Stimulated activated CD4-positive, alpha-beta T cell treated with anti-CD3 and anti-CD28 coated beads, Interleukin-1b, Interleukin-23, amount 100 ng/mL, for 48 hours (primary cell): Measurements from ENCODE around the gene ZNF362.
A peak's percentile ranks its signal among the peaks of the same experiment; 100 is the strongest.

Experiments
- DNase-seq: peaks from one replicate; pipeline ENCODE4 v3.0.0-alpha.2; 2020

The ZNF362 gene

DNA sequence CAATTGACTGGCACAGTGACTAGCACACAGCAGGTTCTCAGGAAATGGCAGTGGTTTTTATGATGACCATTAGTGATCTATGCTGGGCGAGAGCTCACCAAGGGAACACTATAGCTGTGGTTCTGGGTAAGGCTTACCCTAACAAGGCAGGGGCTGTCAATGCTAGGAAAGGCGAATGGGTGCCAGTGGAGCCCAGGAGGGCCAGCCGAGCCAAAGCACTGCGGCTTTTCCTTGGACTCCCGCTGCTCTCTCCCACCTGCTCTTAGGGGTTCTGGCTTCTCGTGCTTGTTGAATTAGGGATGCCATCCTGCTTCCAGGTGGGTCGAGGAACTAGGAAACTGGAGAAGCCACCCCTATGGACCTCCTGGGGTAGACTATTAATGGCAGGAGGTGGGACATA, 74.6 kb downstream of the ZNF362 start:
- no peak for DNase-seq

DNA sequence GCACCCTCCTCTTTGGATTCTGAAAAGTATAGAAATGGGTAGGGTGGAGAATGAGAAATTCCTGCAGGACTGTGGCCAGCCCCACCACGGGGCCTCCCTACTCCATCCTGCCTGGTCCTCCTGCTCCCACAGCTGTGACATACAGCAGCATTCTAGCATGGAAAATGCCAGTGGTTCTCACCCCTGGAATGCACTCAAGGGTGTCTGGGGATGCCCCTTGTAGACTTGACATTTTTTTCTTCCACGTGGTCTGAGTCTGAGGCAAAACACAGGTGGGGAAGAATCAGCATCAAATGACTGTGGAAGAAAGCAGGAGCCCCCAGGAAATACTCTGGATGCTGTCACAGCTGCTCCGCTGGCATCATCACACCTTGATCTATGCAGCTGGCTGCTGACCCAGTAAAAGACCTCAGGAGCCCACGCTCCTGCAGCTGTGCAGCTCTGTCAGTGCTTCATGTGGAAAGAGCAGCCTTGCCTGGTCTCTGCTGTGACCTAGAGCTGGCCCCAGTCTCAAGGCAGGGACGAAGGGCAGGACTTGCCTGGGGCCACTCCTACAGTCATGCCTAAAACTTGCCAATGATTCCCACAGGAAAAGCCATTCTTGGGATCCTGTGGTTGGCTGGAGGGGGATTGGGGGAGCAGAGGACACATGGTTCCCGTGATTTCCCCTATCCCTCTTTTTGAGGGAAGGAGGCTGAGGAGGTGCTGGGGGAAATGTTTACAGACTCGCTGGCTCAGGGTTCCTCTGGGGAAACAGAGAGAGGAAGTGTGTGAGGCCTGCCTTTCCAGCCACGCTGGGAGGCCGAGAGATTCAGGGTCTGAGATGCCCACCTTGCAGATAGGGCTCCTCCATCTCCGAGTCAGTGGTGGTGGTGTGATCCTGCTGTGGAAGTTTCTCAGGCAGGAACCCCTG, 75.4 kb downstream of the ZNF362 start:
- no peak for DNase-seq

DNA sequence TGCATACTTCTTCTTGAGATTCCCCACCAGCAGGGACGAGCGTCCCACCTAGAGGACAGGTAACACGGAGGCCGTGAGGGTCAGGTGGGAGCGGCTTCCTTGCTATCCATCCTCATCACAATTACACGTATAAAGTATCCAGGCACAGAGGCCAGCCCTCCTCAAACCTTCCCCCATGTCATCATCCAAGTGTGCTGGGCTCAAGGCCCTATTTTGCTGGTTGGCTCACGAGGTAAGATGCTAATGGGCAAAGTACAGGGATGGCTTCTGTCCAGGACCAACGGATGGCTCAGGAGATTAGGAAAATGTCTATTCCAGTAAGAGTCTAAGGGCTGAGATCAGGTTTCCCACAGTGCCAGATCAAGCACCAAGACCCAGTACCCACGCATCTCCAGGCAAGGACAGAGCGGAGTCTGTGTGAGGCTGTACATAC, 76.1 kb downstream of the ZNF362 start:
- no peak for DNase-seq

DNA sequence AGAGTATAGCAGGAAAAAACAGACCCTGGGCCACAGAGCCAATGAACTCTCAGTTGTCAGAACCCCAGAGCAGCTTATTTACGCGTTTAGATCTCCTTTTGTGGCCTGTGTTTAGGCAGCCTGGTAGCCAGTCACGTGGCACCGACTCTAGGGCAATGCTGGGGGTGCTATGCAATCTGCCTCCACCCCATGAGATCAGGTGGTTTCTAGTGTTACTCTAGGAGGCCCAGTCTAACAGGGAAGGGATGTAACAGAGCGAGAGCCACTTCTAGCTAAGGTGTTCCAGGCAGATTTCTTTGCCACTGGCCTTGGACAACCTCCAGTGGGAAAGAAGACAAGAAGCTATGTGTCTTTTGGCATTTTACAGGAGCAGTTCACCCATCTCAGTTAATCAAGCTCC, 76.6 kb downstream of the ZNF362 start:
- no peak for DNase-seq

DNA sequence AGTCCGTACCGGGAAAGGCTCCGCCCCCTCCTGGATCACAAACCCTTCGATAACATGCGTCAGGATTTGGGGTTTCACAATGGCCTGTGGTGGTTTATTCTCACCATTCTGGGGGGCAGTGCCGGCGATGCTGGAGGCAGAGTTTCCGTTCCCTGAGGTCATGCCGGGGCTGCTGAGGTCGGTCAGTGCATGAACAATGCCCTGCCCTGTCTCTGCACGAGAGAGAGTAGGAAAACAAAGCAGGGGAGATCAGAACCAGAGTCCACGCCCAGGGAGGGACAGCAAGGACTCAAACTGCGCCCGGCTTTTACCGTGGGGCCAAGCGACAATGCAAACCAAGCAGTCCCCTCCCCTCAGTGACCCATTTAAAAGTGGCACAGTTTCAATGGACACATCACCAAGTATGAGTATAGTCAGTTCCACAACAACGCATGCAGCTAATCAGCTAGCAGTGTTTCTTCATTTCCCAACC, 77.8 kb downstream of the ZNF362 start:
- no peak for DNase-seq

DNA sequence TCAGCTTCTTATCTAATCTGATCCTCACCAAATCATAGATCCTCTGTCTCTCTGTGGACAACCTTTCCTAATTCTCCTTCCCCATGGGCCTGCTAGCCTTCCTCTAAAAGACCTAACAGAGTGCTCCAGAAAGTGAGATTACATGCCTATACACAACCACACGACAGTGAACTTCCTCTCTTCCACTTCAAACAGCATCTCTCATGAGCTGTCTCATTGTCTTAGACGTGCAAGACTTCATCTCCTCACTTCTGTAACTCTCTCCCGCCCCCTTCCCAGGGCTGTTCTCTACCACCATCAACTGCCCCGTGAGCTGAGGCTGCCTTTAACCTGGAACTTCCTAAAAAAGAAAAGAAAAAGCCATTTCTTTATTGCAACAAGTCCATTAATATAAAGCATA, 78.7 kb downstream of the ZNF362 start:
- no peak for DNase-seq

DNA sequence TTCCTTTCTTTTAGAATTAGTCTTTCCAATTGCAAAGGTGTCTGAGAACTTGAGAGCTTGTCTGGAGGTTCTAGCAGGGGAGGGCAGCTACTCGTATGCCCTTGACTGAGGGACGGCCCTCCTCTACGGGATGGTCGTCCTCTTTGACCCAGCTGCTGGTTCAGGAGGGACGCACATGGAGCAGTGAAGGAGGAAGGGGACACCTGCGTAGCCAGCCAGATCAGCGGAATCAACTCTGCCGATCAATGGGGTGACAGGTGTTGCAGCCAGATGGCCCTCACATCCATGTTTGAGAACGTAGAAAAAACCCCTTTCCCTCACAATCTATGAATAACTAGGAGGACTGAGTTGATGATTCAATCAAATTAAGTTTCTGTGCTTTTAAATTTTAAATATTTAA, 80.3 kb downstream of the ZNF362 start:
- DNase-seq = no peak

DNA sequence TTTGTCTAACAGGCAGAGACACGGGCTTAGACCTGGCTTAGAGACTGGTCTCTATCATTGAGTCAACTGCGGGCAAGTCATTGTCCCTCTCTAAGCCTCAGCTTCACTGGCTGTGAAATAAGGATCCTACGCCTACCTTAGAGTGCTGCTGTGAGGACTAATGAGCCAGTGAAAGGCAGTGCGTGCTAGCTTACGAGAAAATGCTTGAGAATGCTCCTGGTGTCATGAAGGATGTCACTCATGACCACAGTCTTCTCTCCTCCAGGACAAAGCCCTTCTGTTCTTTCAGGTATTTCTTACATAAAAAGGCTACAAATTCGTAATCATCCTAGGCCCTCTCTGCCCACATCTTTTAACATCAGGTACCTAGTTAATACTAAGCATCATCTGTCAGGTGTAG, 81.1 kb downstream of the ZNF362 start:
- DNase-seq = no peak

DNA sequence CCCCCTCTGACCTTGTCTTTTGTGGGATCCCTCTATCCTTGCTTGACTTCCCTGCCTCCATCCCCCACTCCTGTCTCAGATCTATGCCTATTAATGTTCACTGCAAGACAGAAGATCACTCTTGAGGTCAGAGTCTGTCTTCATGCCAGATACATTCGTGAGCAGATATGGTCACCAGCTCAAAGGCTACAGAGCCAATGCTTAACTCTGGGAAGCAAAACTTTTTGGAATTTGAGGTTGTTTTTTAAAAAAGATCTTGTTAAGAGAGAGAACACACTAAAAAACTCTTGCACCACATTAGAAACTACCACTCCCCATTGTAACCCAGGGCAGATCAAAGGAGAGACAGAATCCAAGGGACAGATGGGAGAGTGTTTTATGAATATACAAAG, 81.8 kb downstream of the ZNF362 start:
- DNase-seq = no peak

DNA sequence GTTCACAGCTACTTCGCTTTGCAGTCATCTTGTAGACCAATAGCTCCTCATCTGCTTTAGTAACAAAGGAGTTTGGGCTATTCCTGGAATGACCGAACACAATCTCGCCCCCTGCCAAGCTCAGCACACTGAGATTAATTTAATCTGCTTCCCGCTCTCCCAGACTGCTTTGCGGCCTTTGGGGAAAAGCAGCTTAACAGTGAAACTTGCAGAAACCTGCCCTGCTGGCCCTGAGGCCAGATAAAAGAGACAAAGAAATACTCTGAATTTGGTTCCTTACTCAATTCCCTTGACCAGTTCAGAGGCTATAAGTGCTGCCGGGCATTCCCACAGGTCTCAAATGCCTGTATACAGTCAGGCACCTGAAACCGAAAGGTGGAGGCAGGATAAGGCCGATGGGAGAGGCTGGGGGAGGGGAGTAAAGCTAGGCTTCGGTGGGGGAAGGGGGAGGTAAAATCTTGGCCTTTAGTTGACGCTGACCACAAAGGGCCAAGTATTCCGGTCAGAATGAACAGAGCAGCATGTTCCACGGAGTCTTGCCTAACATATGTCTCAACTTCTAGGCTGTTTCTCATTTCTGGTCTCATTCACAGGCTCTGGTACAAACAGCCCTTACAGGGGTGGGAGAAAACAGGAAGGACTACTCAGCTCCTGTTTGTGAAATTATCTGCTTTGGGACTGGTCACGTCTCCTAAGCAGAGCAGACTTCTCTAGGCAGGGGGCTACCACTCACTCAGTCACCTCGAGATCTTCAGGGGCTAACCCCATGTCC, 82.3 kb downstream of the ZNF362 start:
- no peak for DNase-seq

DNA sequence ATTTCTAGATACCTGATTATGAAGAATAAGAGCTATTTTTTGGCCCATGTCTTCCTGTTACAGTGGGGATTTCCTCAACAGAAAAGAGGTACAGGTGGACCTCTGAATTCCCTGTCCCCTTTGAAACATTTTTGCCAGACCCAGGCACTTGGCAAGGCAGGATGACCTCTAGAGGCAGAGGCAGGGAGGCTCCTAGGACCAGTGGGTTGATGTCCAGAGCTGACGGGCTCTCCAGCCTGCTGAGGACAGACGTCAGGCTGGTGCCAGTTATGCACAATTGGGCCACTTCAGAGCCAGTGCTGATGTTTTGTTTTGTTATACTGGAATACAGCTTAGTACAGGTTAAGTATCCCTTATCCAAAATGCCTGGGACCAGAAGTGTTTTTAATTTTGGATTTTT, 83.1 kb downstream of the ZNF362 start:
- DNase-seq = no peak

DNA sequence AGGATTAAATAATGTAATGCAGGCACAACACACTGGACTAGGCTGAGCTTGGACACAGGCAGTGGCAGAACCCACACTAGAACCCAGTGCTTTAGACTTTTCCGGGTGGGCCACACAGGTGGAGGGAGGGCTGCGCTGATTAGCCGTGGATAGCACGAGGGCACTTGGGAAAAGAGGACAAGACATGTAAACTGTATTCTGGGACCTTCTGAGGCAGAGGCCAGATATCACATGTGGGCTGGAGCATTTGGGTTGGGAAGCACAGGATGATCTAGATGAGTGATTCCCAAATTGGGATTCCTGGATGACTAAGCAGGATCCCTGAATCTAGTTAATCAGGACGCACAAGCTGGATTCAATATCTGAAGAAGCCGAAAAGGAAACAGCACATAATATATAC, 84.9 kb downstream of the ZNF362 start:
- no peak for DNase-seq

DNA sequence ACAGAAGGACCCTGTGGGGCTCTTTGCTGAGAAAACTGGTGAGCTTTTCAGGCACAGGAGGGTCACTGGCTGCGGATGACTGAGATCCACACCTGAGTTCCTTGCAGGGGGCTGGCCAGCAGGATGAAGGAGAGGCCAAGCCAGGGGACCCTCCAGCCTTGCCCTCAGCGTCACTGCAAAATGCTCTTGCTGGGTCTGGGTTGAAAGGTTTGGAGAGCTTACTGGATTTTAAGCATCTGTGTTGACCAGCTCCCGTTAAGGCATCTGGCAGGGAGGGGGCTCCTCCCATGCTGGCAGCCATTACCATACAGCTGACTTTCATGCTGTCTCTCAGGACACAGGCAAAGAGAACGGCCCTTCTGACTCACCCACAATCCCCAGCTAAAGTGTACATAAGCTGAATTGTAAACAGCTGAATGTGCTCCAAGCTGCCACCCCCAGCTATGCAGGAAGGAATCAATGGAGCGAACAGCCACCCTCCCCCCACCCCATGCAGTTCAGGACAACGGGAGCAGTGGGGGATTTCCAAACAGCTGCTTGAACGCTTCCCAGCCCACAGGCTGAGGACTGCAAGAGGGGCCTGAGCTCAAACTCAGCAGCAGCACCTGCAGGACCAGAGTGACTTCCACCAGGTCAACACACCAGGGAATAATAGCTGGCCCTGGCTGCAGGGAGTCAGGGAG, 85.9 kb downstream of the ZNF362 start:
- DNase-seq = no peak

DNA sequence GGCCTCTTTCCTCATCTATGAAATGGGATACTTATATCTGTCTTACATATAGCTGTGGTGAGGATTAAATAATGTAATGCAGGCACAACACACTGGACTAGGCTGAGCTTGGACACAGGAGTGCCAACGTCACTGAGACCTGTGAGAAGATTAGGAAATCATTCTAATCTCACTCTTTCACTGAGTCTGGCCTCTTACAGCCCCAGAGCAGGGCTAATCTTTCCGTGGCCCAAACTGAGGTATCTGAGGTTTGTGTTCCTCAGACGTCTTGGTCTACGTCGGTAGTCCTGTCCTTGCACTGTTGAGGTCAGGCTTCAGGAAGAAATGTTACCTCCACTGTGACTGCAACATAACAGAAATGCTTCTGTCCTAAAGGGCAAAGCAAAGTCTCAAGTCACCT, 87.2 kb downstream of the ZNF362 start:
- DNase-seq = no peak

DNA sequence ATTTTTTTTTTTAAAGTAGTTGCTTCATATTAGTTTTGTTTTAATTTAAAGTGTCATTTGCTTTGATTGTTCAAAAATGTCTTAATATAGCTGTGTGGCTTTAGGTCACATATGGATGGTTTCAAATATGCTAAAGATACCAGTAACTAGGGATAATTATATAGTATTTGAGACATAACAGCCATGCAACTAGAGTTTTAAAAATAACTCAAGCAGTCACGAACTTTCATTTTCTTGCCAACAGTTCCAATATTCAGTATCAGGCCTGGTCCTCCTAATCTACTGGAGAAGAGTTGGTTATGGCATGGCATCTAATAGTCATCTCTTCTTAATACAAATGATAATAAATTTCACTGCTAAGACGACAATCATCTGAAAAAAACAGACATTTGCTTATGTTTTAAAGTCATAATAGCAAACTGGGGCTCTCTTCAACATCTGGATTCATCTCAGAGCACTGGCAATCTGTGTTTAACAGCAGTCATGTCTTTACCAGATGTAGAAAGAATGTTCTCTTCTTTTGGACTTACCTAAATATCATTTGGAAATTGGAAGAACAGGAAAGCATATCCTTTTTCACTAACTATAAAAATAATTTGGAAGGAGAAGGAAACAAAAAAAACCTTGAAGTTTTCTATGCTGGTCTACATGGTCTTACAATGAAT, 88.7 kb downstream of the ZNF362 start:
- no peak for DNase-seq

DNA sequence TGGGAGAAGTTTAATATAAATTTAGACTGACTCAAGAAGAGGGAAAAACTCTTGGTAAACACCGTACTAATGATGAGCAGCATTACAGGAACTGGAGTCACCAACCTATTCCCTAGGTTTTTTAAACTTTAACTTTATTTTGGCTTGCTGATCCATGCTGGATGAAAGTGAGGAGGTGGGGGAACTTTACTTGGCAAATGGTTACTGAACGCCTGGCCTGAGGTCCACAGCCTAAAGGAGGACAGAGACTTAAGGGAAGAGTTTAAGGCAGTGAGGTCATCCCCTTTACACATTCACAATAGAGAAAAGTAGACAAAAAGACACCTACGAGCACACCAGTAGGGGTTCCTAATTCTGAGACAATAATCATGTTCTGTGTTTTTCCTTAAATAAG, 90.2 kb downstream of the ZNF362 start:
- DNase-seq = no peak

DNA sequence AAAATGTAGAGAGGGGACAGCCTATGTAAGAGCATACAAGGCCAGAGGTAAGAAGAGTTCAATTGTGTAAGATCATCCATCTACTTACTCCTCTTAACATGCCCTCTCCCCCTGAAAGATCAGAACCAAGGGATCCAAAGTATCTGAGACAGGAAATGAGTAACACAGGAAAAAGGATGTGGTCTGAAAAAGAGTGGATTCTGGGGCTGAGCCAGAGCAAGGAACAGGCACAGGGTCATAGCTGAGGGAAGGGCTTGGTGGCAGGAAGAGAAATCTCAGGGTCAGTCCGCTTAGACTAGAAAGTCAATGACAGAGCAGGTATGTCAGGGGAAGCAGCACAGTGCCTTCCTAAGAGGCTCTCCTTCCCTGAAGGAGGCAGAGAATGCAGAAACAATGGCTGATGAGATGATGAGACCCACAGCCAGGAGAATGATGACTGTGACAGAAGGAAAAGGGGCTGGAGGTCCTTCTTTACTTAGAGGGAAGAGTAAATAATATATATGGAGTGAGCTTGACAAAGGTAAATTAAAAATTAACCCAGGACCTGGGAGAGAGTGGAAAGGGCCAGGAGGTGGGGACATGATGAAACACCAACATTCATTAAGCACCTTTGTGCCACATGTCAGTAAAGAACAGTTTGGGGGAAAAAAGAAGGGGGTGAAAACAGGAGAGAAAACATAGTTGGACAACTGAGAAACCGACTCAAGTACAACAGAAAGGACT, 90.8 kb downstream of the ZNF362 start:
- DNase-seq = no peak

DNA sequence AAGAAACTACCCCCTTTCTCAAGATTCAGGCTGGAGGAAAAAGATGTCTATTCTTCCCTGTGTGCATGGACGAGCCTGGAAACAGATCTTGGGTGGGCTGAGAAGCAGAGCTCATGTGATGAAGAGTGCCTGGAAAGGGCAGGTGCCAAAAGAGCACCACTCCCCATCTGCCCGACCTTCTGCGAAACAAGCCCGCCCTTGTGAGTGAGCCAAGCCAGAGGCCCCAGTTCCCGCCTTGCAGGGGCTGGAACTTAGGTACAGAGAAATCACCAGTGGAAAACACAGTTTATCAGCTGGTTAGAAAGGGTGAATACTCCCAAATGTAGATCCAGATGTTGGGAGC, 91.3 kb downstream of the ZNF362 start:
- DNase-seq = no peak

DNA sequence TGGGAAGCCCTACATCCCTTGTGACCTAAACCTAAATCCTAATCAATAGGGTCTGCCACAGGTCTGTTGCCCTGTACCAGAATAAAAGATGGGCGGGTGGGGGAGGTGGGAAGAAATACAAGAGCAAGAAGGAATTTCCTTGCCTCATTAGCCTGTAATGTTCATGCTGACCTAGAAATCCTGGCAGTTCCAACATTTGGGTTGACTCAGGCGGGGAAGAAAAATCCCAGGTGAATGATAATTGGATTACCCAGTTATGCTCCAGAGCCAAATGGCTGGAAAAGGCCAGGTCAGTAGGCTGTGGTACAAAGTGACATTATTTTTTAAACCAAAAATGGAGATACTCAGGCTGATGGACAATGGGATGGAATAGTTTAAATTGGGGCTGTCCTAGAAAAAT, 91.9 kb downstream of the ZNF362 start:
- no peak for DNase-seq

DNA sequence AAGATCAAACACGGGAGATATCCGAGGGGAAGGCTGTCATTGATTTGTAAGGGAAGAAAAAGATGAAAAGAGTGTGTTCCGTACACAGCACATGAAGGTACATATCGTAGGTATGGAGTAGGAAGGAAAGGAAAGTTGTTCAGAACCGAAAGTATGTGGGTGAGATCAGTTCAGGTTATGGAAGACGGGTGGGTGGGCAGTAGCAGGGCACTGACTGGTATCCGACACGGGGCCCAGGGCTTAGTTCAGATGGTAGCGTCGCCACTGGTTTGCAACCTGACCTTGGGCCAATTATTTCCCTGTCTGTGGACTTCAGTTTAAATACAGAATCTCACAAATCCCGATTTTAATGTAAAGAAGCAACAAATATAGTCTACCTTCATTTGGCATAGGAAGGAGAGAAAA, 92.4 kb downstream of the ZNF362 start:
- peak; percentile 25 for DNase-seq

DNA sequence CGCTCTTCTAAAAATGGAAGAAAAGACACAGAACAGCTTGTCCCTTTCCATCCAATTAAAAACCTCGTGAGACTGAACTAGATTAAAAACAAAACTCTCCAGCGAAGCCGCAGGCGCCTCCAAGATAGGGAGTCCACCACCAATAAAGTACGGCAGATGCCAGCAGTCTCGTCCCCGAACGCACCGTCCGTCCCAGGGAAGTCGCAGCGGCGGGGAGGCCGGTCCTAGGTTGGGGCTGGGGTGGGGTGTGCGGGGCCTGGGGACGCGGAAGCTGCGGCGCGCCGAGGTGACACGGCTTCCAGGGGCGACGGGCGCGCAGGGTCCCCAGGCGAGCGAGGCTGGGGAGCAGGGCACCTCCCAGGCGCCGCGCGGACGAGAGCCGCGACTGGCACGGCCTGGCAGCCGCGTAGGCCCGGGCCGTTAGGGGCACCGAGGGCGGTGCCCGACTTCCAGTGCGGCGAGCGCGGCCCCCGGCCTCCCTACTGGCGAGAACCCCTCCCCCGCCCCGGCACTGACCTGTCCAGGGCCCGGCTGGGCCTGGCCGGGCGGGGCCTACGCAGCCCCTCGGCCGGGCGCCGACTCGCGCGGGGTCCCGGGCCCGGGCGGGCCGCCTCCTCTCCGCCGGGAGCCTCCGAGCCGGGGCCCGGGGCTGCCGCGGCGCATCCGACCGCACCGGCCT, 92.9 kb downstream of the ZNF362 start:
- peak; percentile 49 for DNase-seq
